Nephron progenitor cell (in vitro differentiated cells): ENCODE measurements around the gene SLC5A9.

Experiments
- DNase-seq: peaks from one replicate; pipeline ENCODE4 v3.0.0; 2021
- H3K27ac Mint-ChIP-seq: 2 replicates; pipeline ENCODE4 v1.8.0; 2021; ENCODE audit warnings: mild to moderate bottlenecking, moderate library complexity, mixed read lengths
- H3K27me3 Mint-ChIP-seq: 2 replicates; pipeline ENCODE4 v1.8.0; 2021; ENCODE audit warnings: mild to moderate bottlenecking, low read depth, mixed read lengths; ENCODE audit not compliant: poor library complexity
- H3K36me3 Mint-ChIP-seq: 2 replicates; pipeline ENCODE4 v1.8.0; 2021; ENCODE audit warnings: low read depth, mixed read lengths
- H3K4me1 Mint-ChIP-seq: 2 replicates; pipeline ENCODE4 v1.8.0; 2021; ENCODE audit warnings: mixed read lengths
- H3K4me3 Mint-ChIP-seq: 2 replicates; pipeline ENCODE4 v1.8.0; 2021; ENCODE audit warnings: mild to moderate bottlenecking, moderate library complexity, mixed read lengths
- H3K9me3 Mint-ChIP-seq: 2 replicates; pipeline ENCODE4 v1.8.0; 2021; ENCODE audit warnings: mild to moderate bottlenecking, moderate library complexity, mixed read lengths
- CTCF ChIP-seq: fragments of 200-600 bp; sonication (generic); IDR thresholded peaks from 2 replicates; pipeline ENCODE4 v1.5.0; 2021; ENCODE audit warnings: antibody characterized with exemption

SLC5A9 gene

GRCh38 chr1:48246727-48247126 is 24.2 kb downstream of the SLC5A9 start:
- no peak overlapping the region for H3K4me3 Mint-ChIP-seq
- no peaks in the 10 kb centered on the region for H3K4me1 Mint-ChIP-seq
- DNase-seq, result no peak
- TF ChIP-seq CTCF, result no peak
- no peaks in the 10 kb centered on the region for H3K36me3 Mint-ChIP-seq
- H3K27me3 Mint-ChIP-seq, result peaks cover 21% of the 10 kb centered on the region
- no peak overlapping the region for H3K27ac Mint-ChIP-seq
- no peaks in the 10 kb centered on the region for H3K9me3 Mint-ChIP-seq

GRCh38 chr1:48248356-48248755 is 25.8 kb downstream of the SLC5A9 start:
- H3K4me1 Mint-ChIP-seq, result no peaks in the 10 kb centered on the region
- DNase-seq, result no peak
- no peak overlapping the region for H3K27ac Mint-ChIP-seq
- peaks cover 20% of the 10 kb centered on the region for H3K27me3 Mint-ChIP-seq
- no peak overlapping the region for H3K4me3 Mint-ChIP-seq
- H3K36me3 Mint-ChIP-seq, result no peaks in the 10 kb centered on the region
- H3K9me3 Mint-ChIP-seq, result no peaks in the 10 kb centered on the region
- no peak for TF ChIP-seq CTCF

- Mint-ChIP-seq H3K9me3 (no peaks in the 10 kb centered on the region), H3K4me1 (no peaks in the 10 kb centered on the region), H3K36me3 (no peaks in the 10 kb centered on the region), H3K27ac (no peak overlapping the region), H3K27me3 (peaks cover 27% of the 10 kb centered on the region), H3K4me3 (no peak overlapping the region)
- TF ChIP-seq CTCF, result no peak
- DNase-seq, result no peak
These were observed 27.4 kb downstream of the SLC5A9 start for GRCh38 chr1:48249868-48250267.

GRCh38 chr1:48250572-48250971 is 28.1 kb downstream of the SLC5A9 start:
- Mint-ChIP-seq H3K9me3 (no peaks in the 10 kb centered on the region), H3K4me3 (no peak overlapping the region), H3K27me3 (peaks cover 29% of the 10 kb centered on the region), H3K36me3 (no peaks in the 10 kb centered on the region), H3K4me1 (no peaks in the 10 kb centered on the region), H3K27ac (no peak overlapping the region)
- DNase-seq, result no peak
- TF ChIP-seq CTCF, result no peak

GRCh38 chr1:48251323-48251722 is 28.8 kb downstream of the SLC5A9 start:
- no peaks in the 10 kb centered on the region for H3K9me3 Mint-ChIP-seq
- no peak for DNase-seq
- no peaks in the 10 kb centered on the region for H3K4me1 Mint-ChIP-seq
- no peak for TF ChIP-seq CTCF
- no peak overlapping the region for H3K4me3 Mint-ChIP-seq
- no peaks in the 10 kb centered on the region for H3K36me3 Mint-ChIP-seq
- H3K27ac Mint-ChIP-seq, result no peak overlapping the region
- peaks cover 35% of the 10 kb centered on the region for H3K27me3 Mint-ChIP-seq

- TF ChIP-seq CTCF, result no peak
- Mint-ChIP-seq H3K9me3 (no peaks in the 10 kb centered on the region), H3K27me3 (peaks cover 35% of the 10 kb centered on the region), H3K27ac (no peak overlapping the region), H3K4me1 (no peaks in the 10 kb centered on the region), H3K36me3 (no peaks in the 10 kb centered on the region), H3K4me3 (no peak overlapping the region)
- DNase-seq, result no peak
These were observed 29.3 kb downstream of the SLC5A9 start for GRCh38 chr1:48251821-48252220.
